Adrenal gland (tissue), 12 donors: ENCODE measurements around the gene UBE2D4. TPM values are rescaled to one million over a fixed set of nuclear protein-coding genes. Genes with fewer than 3 reads are reported as not detected.

Experiments
- DNase-seq, 7 donors: peaks; one replicate each; pipeline ENCODE4 v3.0.0-alpha.2; 2019 to 2020
- H3K27ac ChIP-seq, 5 donors: fragments of 200-600 bp; sonication (generic) in 4 of 5; 1 replicate in 3 of 5; 2 replicates in 2 of 5; pipeline versions ENCODE4 v1.5.1 to v1.8.0; 2016 to 2020; ENCODE audit warnings: mild to moderate bottlenecking in 1 of 5
- H3K27me3 ChIP-seq: fragments of 200-600 bp; 2 replicates; pipeline ENCODE4 v1.8.0; 2021
- H3K36me3 ChIP-seq, 2 donors: fragments of 200-600 bp; replicated peaks in 1 of 2; 1 replicate in 1 of 2; 2 replicates in 1 of 2; pipeline versions ENCODE4 v1.5.1 to v1.8.0; 2018 to 2022
- H3K4me1 ChIP-seq, 2 donors: fragments of 200-600 bp; replicated peaks in 1 of 2; 1 replicate in 1 of 2; 2 replicates in 1 of 2; pipeline versions ENCODE4 v1.5.1 to v1.8.0; 2018 to 2021
- H3K4me3 ChIP-seq, 4 donors: fragments of 200-600 bp; sonication (generic) in 3 of 4; one replicate each; pipeline ENCODE4 v1.5.1; 2016 to 2018
- H3K9me3 ChIP-seq, 3 donors: fragments of 200-600 bp; sonication (generic) in 1 of 3; replicated peaks in 1 of 3; 1 replicate in 2 of 3; 2 replicates in 1 of 3; pipeline versions ENCODE4 v1.5.1 to v1.8.0; 2016 to 2021
- CTCF ChIP-seq, 6 experiments: fragments of 450-650 bp in 4 of 6; fragments of 200-600 bp in 2 of 6; sonication (generic) in 1 of 6; IDR thresholded peaks; 1 replicate in 5 of 6; 2 replicates in 1 of 6; pipeline versions ENCODE4 v1.5.1 to v1.8.0; 2016 to 2021; ENCODE audit warnings: antibody characterized with exemption in 6 of 6, mild to moderate bottlenecking in 2 of 6, moderate library complexity in 1 of 6
- POLR2A ChIP-seq, 2 donors: fragments of 450-650 bp; IDR thresholded peaks; one replicate each; pipeline ENCODE4 v1.6.1; 2017; ENCODE audit warnings: antibody characterized with exemption in 2 of 2, mild to moderate bottlenecking in 2 of 2, moderate library complexity in 1 of 2
- WGBS, 4 donors: extraction: QIAGEN DNeasy Blood & Tissue Kit in 2 of 4; methylation state at CpG; one replicate each; pipeline versions ENCODE4 v1.1.5 to v1.1.7; 2013 to 2017; 5-methylcytosine and 5-hydroxymethylcytosine counted together
- intact Hi-C, 2 donors: fragments of 100-400 bp; cut with DNase I; formaldehyde crosslinking; loops; one replicate each; pipeline versions ENCODE4 v1.14.1 to v1.15.0; 2022 to 2023
- polyA plus RNA-seq, 3 donors: library from polyadenylated mRNA; stranded (reverse); fragments of 200-250 nt in 2 of 3; fragments of 350-450 nt in 1 of 3; fragmentation: Illumina TruSeq in 1 of 3; extraction: RNeasy Lipid Tissue Mini Kit (QIAGEN cat#74804) in 1 of 3; gene quantifications; one replicate each; pipeline ENCODE4 v1.2.3, GENCODE V29; 2013 to 2014
- total RNA-seq, 9 donors: library from RNA; depleted of rRNA in 4 of 9; stranded (reverse); fragments of >200 nt in 4 of 9; fragments of 120-200 nt in 1 of 9; fragmentation: NEBNext Ultra II Directional in 1 of 9; extraction: Animal tissue kit (Norgen Biotek cat#: 25700) in 1 of 9; gene quantifications; one replicate each; pipeline versions ENCODE4 v1.1.0 to v1.2.4, GENCODE V29; 2013 to 2023
- donor health status: healthy with polysubstance abuse.
- donor health status: Bipolar disorder and iron deficiency.
- donor health status: DM: yes; HTN: yes; CAD: no.
- donor health status: DM: no; HTN: no; CAD: no.
- donor health status: DM: no; HTN: no; CAD: no.
- donor health status: DM: yes; HTN: yes; CAD: no.

UBE2D4 gene
- total and polyA plus RNA-seq, 12 donors, result 29.1 to 76.8 (median 41.1) TPM

GRCh38 chr7:43877968-43878864, 48.0 kb upstream of the UBE2D4 start:
- 76 to 82% (median 79%) methylated on average over 38 of the region's 38 CpGs for WGBS, 4 donors

GRCh38 chr7:43878867-43879266, 47.4 kb upstream of the UBE2D4 start:
- no peak for TF ChIP-seq CTCF (IDR thresholded peaks at IDR 0.05)
- no peak for TF ChIP-seq POLR2A (IDR thresholded peaks at IDR 0.05)
- intact Hi-C loops, result no loop called here
- WGBS, 4 donors, result 69 to 76% (median 73%) methylated on average over 5 of the region's 5 CpGs
- no peaks in the 10 kb centered on the region for H3K9me3 ChIP-seq
- peaks cover 0 to 70% of the 10 kb centered on the region in 2 donors for H3K36me3 ChIP-seq
- no peak for DNase-seq
- H3K4me1 ChIP-seq, result peaks cover 24 to 47% of the 10 kb centered on the region in 2 donors
- no peak overlapping the region for H3K4me3 ChIP-seq
- H3K27ac ChIP-seq, result peak overlapping the region in 3 of 5 donors; percentile 51 to 99 (median 82)
- no peaks in the 10 kb centered on the region for H3K27me3 ChIP-seq

More at GRCh38 chr7:43877968-43878864, 48.0 kb upstream of the UBE2D4 start:
- H3K36me3 ChIP-seq, result peaks cover 0 to 66% of the 10 kb centered on the region in 2 donors
- no peaks in the 10 kb centered on the region for H3K9me3 ChIP-seq
- intact Hi-C loops, result no loop called here
- H3K4me3 ChIP-seq, result no peak overlapping the region
- DNase-seq, result peak in 1 of 7 donors; percentile 24
- H3K4me1 ChIP-seq, result peaks cover 30 to 53% of the 10 kb centered on the region in 2 donors
- peak overlapping the region in 3 of 5 donors; percentile 51 to 99 (median 82) for H3K27ac ChIP-seq
- no peaks in the 10 kb centered on the region for H3K27me3 ChIP-seq
- no peak for TF ChIP-seq CTCF (IDR thresholded peaks at IDR 0.05)
- no peak for TF ChIP-seq POLR2A (IDR thresholded peaks at IDR 0.05)

DNA sequence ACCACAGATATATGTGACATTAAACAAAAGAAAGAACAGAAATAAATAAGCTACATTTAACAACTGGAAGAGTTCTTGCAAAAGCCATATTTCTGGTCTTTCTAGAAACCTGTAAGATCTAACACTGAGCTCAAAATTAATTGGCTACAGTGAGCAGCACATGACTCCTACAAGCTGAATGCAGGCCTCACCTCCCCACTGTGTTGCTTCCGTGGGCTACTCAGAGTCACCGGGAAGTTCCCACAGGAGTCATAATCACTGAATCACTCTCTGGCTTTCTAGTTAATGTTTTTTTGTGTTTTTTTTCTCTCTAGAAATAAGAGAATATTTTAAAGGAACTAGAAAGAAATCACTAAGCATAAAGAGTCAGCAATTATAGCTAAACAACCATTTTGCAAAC, 46.8 kb upstream of the UBE2D4 start:
- intact Hi-C loops, result no loop called here
- Histone ChIP-seq H3K9me3 (no peaks in the 10 kb centered on the region), H3K36me3 (peaks cover 0 to 73% of the 10 kb centered on the region in 2 donors), H3K4me1 (peaks cover 18 to 42% of the 10 kb centered on the region in 2 donors), H3K27me3 (no peaks in the 10 kb centered on the region), H3K4me3 (no peak overlapping the region), H3K27ac (peak overlapping the region in 2 of 5 donors; percentile 82 to 99)
- TF ChIP-seq CTCF (IDR thresholded peaks at IDR 0.05) (no peak), POLR2A (IDR thresholded peaks at IDR 0.05) (no peak)
- DNase-seq, result peak in 1 of 7 donors; percentile 29
- WGBS, 4 donors, result 52 to 59% (median 55%) methylated on average over 2 of the region's 2 CpGs

DNA sequence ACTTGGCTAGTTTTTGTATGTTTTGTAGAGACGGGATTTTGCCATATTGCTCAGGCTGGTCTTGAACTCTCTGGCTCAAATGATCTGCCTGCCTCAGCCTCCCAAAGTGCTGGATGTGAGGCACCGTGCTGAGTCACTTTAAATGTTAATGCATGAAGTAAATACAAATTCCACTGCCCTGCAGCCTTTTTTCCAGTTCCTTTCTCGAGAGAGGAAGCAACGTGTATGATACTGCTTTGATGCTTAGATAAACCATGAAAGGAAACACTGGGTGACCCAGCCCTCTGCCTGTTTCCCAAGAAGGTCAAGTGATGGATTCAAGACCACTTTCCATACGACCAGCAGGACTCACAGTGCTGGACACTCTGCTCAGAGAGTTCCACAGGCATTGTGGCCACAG, 45.6 kb upstream of the UBE2D4 start:
- Histone ChIP-seq H3K27ac (no peak overlapping the region), H3K36me3 (peaks cover 0 to 70% of the 10 kb centered on the region in 2 donors)

More for the DNA sequence above, 45.6 kb upstream of the UBE2D4 start:
- no peak for DNase-seq
- H3K9me3 ChIP-seq, result no peaks in the 10 kb centered on the region
- no peak for TF ChIP-seq POLR2A (IDR thresholded peaks at IDR 0.05)
- TF ChIP-seq CTCF (IDR thresholded peaks at IDR 0.05), result no peak
- intact Hi-C loops, result no loop called here
- no peak overlapping the region for H3K4me3 ChIP-seq
- no peaks in the 10 kb centered on the region for H3K27me3 ChIP-seq
- WGBS, 4 donors, result 67 to 72% (median 70%) methylated on average over 5 of the region's 5 CpGs
- peaks cover 18 to 42% of the 10 kb centered on the region in 2 donors for H3K4me1 ChIP-seq
